ENCODE results near the gene BTBD10. TPM values are rescaled to one million over a fixed set of nuclear protein-coding genes. Genes with fewer than 3 reads are reported as not detected.

The BTBD10 gene
- total and polyA plus RNA-seq, 4 donors: 3.7 to 12.7 (median 8.8) TPM

DNA sequence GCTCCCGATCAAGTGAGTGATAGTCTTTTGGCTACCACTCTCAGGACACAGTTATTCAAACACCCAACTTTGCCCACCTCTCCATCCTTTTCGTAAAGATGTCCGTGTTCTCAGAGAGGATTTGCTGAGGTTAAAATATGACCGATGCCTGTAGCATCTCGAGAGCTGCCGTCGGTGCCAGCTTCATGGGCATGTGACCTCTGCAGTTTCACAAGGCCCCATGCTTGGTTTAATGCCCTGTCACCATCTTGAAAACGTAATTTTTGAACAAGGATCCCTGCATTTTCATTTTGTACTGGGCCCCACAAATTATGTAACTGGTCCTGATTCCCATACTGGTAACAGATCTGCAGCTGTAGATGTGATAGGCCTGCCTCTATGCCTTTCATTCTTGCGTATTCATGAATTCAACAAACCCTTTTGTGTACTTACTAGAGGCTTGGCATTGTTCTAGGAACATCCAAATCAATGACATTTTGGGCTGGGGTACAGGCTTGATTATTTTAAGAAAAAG is 100.4 kb downstream of the BTBD10 start:
- Histone ChIP-seq H3K27me3 (ENCODE audit: control insufficient read depth in 4 of 4, insufficient read depth in 4 of 4, low read length in 3 of 4) (no peaks in the 10 kb centered on the region), H3K9ac (ENCODE audit: low read depth in 1 of 2, low read length in 2 of 2) (no peak overlapping the region), H3K27ac (ENCODE audit: low read depth in 1 of 2, low read length in 2 of 2) (no peak overlapping the region), H3K36me3 (ENCODE audit: control insufficient read depth in 4 of 4, insufficient read depth in 3 of 4, low read depth in 1 of 4, low read length in 3 of 4) (peaks cover 8 to 82% (median 76%) of the 10 kb centered on the region in 4 donors), H3K4me3 (ENCODE audit: low read depth in 1 of 3, low read length in 3 of 3) (no peak overlapping the region), H3K9me3 (ENCODE audit: control insufficient read depth in 4 of 4, low read length in 3 of 4) (no peaks in the 10 kb centered on the region), H3K4me1 (ENCODE audit: control insufficient read depth in 4 of 4, insufficient read depth in 4 of 4, low read length in 3 of 4) (no peaks in the 10 kb centered on the region)
- TF ChIP-seq JUND (IDR thresholded peaks at IDR 0.05) (no peak), GABPA (IDR thresholded peaks at IDR 0.05 in 1 of 2, conservative IDR thresholded peaks at IDR 0.05 in 1 of 2) (no peak), NR2F2 (IDR thresholded peaks at IDR 0.05) (no peak), YY1 (IDR thresholded peaks at IDR 0.05) (no peak), SP1 (IDR thresholded peaks at IDR 0.05) (no peak), FOXA2 (IDR thresholded peaks at IDR 0.05) (no peak), HNF4A (conservative IDR thresholded peaks at IDR 0.05) (no peak), RXRA (IDR thresholded peaks at IDR 0.05) (no peak), TAF1 (conservative IDR thresholded peaks at IDR 0.05) (no peak), RAD21 (IDR thresholded peaks at IDR 0.05) (no peak), FOXA1 (IDR thresholded peaks at IDR 0.05) (no peak), EGR1 (IDR thresholded peaks at IDR 0.05; ENCODE audit: low read depth in 2 of 2) (no peak)
- TF ChIP-seq, protein P1, sequence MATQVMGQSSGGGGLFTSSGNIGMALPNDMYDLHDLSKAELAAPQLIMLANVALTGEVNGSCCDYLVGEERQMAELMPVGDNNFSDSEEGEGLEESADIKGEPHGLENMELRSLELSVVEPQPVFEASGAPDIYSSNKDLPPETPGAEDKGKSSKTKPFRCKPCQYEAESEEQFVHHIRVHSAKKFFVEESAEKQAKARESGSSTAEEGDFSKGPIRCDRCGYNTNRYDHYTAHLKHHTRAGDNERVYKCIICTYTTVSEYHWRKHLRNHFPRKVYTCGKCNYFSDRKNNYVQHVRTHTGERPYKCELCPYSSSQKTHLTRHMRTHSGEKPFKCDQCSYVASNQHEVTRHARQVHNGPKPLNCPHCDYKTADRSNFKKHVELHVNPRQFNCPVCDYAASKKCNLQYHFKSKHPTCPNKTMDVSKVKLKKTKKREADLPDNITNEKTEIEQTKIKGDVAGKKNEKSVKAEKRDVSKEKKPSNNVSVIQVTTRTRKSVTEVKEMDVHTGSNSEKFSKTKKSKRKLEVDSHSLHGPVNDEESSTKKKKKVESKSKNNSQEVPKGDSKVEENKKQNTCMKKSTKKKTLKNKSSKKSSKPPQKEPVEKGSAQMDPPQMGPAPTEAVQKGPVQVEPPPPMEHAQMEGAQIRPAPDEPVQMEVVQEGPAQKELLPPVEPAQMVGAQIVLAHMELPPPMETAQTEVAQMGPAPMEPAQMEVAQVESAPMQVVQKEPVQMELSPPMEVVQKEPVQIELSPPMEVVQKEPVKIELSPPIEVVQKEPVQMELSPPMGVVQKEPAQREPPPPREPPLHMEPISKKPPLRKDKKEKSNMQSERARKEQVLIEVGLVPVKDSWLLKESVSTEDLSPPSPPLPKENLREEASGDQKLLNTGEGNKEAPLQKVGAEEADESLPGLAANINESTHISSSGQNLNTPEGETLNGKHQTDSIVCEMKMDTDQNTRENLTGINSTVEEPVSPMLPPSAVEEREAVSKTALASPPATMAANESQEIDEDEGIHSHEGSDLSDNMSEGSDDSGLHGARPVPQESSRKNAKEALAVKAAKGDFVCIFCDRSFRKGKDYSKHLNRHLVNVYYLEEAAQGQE (IDR thresholded peaks at IDR 0.05): no peak
- TF ChIP-seq, protein P2, sequence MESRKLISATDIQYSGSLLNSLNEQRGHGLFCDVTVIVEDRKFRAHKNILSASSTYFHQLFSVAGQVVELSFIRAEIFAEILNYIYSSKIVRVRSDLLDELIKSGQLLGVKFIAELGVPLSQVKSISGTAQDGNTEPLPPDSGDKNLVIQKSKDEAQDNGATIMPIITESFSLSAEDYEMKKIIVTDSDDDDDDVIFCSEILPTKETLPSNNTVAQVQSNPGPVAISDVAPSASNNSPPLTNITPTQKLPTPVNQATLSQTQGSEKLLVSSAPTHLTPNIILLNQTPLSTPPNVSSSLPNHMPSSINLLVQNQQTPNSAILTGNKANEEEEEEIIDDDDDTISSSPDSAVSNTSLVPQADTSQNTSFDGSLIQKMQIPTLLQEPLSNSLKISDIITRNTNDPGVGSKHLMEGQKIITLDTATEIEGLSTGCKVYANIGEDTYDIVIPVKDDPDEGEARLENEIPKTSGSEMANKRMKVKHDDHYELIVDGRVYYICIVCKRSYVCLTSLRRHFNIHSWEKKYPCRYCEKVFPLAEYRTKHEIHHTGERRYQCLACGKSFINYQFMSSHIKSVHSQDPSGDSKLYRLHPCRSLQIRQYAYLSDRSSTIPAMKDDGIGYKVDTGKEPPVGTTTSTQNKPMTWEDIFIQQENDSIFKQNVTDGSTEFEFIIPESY (IDR thresholded peaks at IDR 0.05): no peak
- TF ChIP-seq, protein P3, sequence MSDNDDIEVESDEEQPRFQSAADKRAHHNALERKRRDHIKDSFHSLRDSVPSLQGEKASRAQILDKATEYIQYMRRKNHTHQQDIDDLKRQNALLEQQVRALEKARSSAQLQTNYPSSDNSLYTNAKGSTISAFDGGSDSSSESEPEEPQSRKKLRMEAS (IDR thresholded peaks at IDR 0.05): no peak
- TF ChIP-seq, protein P4, sequence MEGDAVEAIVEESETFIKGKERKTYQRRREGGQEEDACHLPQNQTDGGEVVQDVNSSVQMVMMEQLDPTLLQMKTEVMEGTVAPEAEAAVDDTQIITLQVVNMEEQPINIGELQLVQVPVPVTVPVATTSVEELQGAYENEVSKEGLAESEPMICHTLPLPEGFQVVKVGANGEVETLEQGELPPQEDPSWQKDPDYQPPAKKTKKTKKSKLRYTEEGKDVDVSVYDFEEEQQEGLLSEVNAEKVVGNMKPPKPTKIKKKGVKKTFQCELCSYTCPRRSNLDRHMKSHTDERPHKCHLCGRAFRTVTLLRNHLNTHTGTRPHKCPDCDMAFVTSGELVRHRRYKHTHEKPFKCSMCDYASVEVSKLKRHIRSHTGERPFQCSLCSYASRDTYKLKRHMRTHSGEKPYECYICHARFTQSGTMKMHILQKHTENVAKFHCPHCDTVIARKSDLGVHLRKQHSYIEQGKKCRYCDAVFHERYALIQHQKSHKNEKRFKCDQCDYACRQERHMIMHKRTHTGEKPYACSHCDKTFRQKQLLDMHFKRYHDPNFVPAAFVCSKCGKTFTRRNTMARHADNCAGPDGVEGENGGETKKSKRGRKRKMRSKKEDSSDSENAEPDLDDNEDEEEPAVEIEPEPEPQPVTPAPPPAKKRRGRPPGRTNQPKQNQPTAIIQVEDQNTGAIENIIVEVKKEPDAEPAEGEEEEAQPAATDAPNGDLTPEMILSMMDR (IDR thresholded peaks at IDR 0.05; ENCODE audit: low read depth, low read length, missing input control): no peak
- TF ChIP-seq, protein P5, sequence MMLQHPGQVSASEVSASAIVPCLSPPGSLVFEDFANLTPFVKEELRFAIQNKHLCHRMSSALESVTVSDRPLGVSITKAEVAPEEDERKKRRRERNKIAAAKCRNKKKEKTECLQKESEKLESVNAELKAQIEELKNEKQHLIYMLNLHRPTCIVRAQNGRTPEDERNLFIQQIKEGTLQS (IDR thresholded peaks at IDR 0.05): no peak
- no peak for DNase-seq (ENCODE audit: low spot score)
- WGBS: 96% methylated on average over 9 of the region's 9 CpGs
